B cell (primary cell): ENCODE measurements around the gene WRAP73. TPM values are rescaled to one million over a fixed set of nuclear protein-coding genes. Genes with fewer than 3 reads are reported as not detected.

ENCODE experiments used
- ATAC-seq: fragments of 200-7000 bp; cut with Tn5 transposase; one replicate; pipeline ENCODE4 v1.10.0; 2021; ENCODE audit warnings: low read depth, mild to moderate bottlenecking, moderate number of reproducible peaks, moderate library complexity
- CTCF ChIA-PET: fragments of 350-600 bp; sonication (Branson Sonifier 250); formaldehyde crosslinking; loops from one replicate; lab custom pipeline; 2021; ENCODE audit warnings: antibody characterized with exemption, inconsistent platforms; lab: Charles Lee
- POLR2A ChIA-PET: fragments of 350-600 bp; sonication (Branson Sonifier 250); formaldehyde crosslinking; loops from one replicate; lab custom pipeline; 2021; ENCODE audit warnings: antibody characterized with exemption; lab: Charles Lee
- DNase-seq: peaks from one replicate; pipeline ENCODE4 v3.0.0; 2013
- H2AFZ ChIP-seq: 2 replicates; pipeline ENCODE4 v1.6.1; 2012; ENCODE audit warnings: mild to moderate bottlenecking, low read depth, low read length; ENCODE audit not compliant: insufficient read depth, poor library complexity, severe bottlenecking
- H3K27ac ChIP-seq, 2 donors: 1 replicate in 1 of 2; 2 replicates in 1 of 2; pipeline ENCODE4 v1.5.1; 2012 to 2013; ENCODE audit warnings: low read length in 2 of 2, mild to moderate bottlenecking in 2 of 2, moderate library complexity in 1 of 2
- H3K27me3 ChIP-seq, 4 experiments: fragments of 200-600 bp in 1 of 4; sonication (generic) in 1 of 4; replicated peaks in 1 of 4; 1 replicate in 2 of 4; 2 replicates in 2 of 4; pipeline versions ENCODE4 v1.6.1 to v1.7.0; 2013 to 2016; ENCODE audit warnings: low read length in 3 of 4, mild to moderate bottlenecking in 2 of 4, mixed read lengths in 1 of 4, moderate library complexity in 1 of 4; ENCODE audit not compliant: insufficient read depth in 4 of 4, control insufficient read depth in 3 of 4; ENCODE audit errors: control extremely low read depth in 1 of 4
- H3K36me3 ChIP-seq, 2 experiments: replicated peaks in 1 of 2; 1 replicate in 1 of 2; 2 replicates in 1 of 2; pipeline versions ENCODE4 v1.6.1 to v1.7.1; 2013; ENCODE audit warnings: low read length in 1 of 2; ENCODE audit not compliant: insufficient read depth in 2 of 2, control insufficient read depth in 1 of 2; ENCODE audit errors: control extremely low read depth in 1 of 2, extremely low read depth in 1 of 2
- H3K4me1 ChIP-seq, 2 donors: fragments of 200-600 bp in 1 of 2; sonication (generic) in 1 of 2; 1 replicate in 1 of 2; 2 replicates in 1 of 2; pipeline versions ENCODE4 v1.5.1 to v1.6.1; 2013 to 2017; ENCODE audit warnings: low read length in 2 of 2; ENCODE audit not compliant: control insufficient read depth in 2 of 2, insufficient read depth in 2 of 2
- H3K4me2 ChIP-seq: replicated peaks from 2 replicates; pipeline ENCODE3; 2012; ENCODE audit warnings: mild to moderate bottlenecking, low read depth, low read length; ENCODE audit not compliant: poor library complexity, severe bottlenecking
- H3K4me3 ChIP-seq, 5 experiments: fragments of 200-600 bp in 1 of 5; sonication (generic) in 1 of 5; 1 replicate in 3 of 5; 2 replicates in 2 of 5; pipeline versions ENCODE4 v1.5.1 to v1.7.0; 2011 to 2016; ENCODE audit warnings: low read length in 4 of 5, mild to moderate bottlenecking in 4 of 5, low read depth in 2 of 5, control low read depth in 1 of 5, moderate library complexity in 1 of 5; ENCODE audit not compliant: insufficient read depth in 1 of 5; ENCODE audit errors: control extremely low read depth in 1 of 5, extremely low read depth in 1 of 5
- H3K79me2 ChIP-seq: fragments of 200-600 bp; sonication (generic); one replicate; pipeline ENCODE4 v1.6.0; 2016; ENCODE audit warnings: low read length; ENCODE audit not compliant: control insufficient read depth, insufficient read depth
- H3K9ac ChIP-seq: fragments of 200-600 bp; sonication (generic); 2 replicates; pipeline ENCODE4 v1.6.1; 2017; ENCODE audit warnings: mild to moderate bottlenecking, low read length, moderate library complexity
- H3K9me3 ChIP-seq, 3 donors: one replicate each; pipeline versions ENCODE4 v1.6.1 to v1.7.1; 2013; ENCODE audit warnings: low read length in 2 of 3; ENCODE audit not compliant: control insufficient read depth in 2 of 3, insufficient read depth in 1 of 3; ENCODE audit errors: control extremely low read depth in 1 of 3
- H4K20me1 ChIP-seq: 2 replicates; pipeline ENCODE4 v1.6.0; 2012; ENCODE audit warnings: mild to moderate bottlenecking, low read length; ENCODE audit not compliant: insufficient read depth, control insufficient read depth, poor library complexity, severe bottlenecking
- H3K27ac Mint-ChIP-seq: one replicate; pipeline ENCODE4 v1.8.0; 2021; ENCODE audit warnings: mixed read lengths
- H3K27me3 Mint-ChIP-seq: one replicate; pipeline ENCODE4 v1.8.0; 2021; ENCODE audit warnings: mixed read lengths
- H3K4me1 Mint-ChIP-seq: one replicate; pipeline ENCODE4 v1.8.0; 2021; ENCODE audit warnings: mixed read lengths
- H3K4me3 Mint-ChIP-seq: one replicate; pipeline ENCODE4 v1.8.0; 2021; ENCODE audit warnings: mixed read lengths
- H3K9me3 Mint-ChIP-seq: one replicate; pipeline ENCODE4 v1.8.0; 2022; ENCODE audit warnings: mixed read lengths; ENCODE audit not compliant: insufficient read depth
- EZH2 ChIP-seq: IDR thresholded peaks from 2 replicates; pipeline ENCODE4 v1.6.1; 2012; ENCODE audit warnings: borderline replicate concordance, low read depth, mild to moderate bottlenecking, moderate library complexity, low read length; ENCODE audit not compliant: insufficient read depth, poor library complexity, severe bottlenecking
- WGBS: methylation state at CpG from one replicate; pipeline ENCODE4 v1.1.5; 2013; ENCODE audit warnings: missing lambda C conversion rate; ENCODE audit not compliant: insufficient coverage; 5-methylcytosine and 5-hydroxymethylcytosine counted together
- intact Hi-C: fragments of 100-400 bp; cut with micrococcal nuclease; formaldehyde crosslinking; loops from one replicate; pipeline ENCODE4 v1.10.0; 2022
- polyA plus RNA-seq: library from polyadenylated mRNA; depleted of rRNA; stranded (reverse); fragments of >200 nt; gene quantifications from 2 replicates; pipeline ENCODE4 v1.2.3, GENCODE V29; 2012
- total RNA-seq, 2 donors: library from RNA; stranded (reverse); fragments of 120-200 nt in 1 of 2; gene quantifications; 1 replicate in 1 of 2; 2 replicates in 1 of 2; pipeline versions ENCODE4 v1.2.3 to v1.2.4, GENCODE V29; 2013 to 2022
- TF ChIP-seq, protein P1 (sequence below): fragments of 200-600 bp; IDR thresholded peaks from one replicate; pipeline ENCODE4 v1.8.0; 2022; ENCODE audit warnings: antibody characterized with exemption, mild to moderate bottlenecking

The WRAP73 gene
- total and polyA plus RNA-seq, 2 donors (not counting 1 experiment from before 2014, with no cell fraction given) = 37.1 to 68.5 TPM

GRCh38 chr1:3660704-3661103, 10.8 kb upstream of the WRAP73 start:
- Histone ChIP-seq H3K9me3 (peaks cover 0 to 3% (median 0%) of the 10 kb centered on the region in 3 donors), H3K4me1 (peaks cover 26 to 35% of the 10 kb centered on the region in 2 donors), H3K9ac (no peak overlapping the region), H3K79me2 (no peaks in the 10 kb centered on the region), H2AFZ (no peak overlapping the region), H4K20me1 (no peaks in the 10 kb centered on the region), H3K27ac (no peak overlapping the region), H3K27me3 (peaks cover 0 to 14% (median 6%) of the 10 kb centered on the region in 4 experiments), H3K4me3 (no peak overlapping the region), H3K4me2 (no peak overlapping the region), H3K36me3 (no peaks in the 10 kb centered on the region)
- no peak overlapping the region for H3K4me3 Mint-ChIP-seq
- DNase-seq (no peak), ATAC-seq (no peak)
- H3K27me3 Mint-ChIP-seq = peaks cover 33% of the 10 kb centered on the region
- no peaks in the 10 kb centered on the region for H3K9me3 Mint-ChIP-seq
- peaks cover 31% of the 10 kb centered on the region for H3K4me1 Mint-ChIP-seq
- ChIA-PET POLR2A (no interaction called here), CTCF (interaction anchor here (0.9 to 1.2 kb wide), 2 partner anchors 12 to 35 kb away, joined by 3 read pairs; no protein-coding TSS in a partner anchor)
- intact Hi-C loops = no loop called here
- H3K27ac Mint-ChIP-seq = no peak overlapping the region
- WGBS = no CpG with 5 or more reads among the region's 2 CpGs
- TF ChIP-seq EZH2 = no peak
- TF ChIP-seq, protein P1, sequence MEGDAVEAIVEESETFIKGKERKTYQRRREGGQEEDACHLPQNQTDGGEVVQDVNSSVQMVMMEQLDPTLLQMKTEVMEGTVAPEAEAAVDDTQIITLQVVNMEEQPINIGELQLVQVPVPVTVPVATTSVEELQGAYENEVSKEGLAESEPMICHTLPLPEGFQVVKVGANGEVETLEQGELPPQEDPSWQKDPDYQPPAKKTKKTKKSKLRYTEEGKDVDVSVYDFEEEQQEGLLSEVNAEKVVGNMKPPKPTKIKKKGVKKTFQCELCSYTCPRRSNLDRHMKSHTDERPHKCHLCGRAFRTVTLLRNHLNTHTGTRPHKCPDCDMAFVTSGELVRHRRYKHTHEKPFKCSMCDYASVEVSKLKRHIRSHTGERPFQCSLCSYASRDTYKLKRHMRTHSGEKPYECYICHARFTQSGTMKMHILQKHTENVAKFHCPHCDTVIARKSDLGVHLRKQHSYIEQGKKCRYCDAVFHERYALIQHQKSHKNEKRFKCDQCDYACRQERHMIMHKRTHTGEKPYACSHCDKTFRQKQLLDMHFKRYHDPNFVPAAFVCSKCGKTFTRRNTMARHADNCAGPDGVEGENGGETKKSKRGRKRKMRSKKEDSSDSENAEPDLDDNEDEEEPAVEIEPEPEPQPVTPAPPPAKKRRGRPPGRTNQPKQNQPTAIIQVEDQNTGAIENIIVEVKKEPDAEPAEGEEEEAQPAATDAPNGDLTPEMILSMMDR = no peak

- Histone ChIP-seq H3K27me3 (peaks cover 0 to 19% (median 9%) of the 10 kb centered on the region in 4 experiments), H3K4me3 (no peak overlapping the region), H3K36me3 (no peaks in the 10 kb centered on the region), H3K27ac (no peak overlapping the region), H4K20me1 (no peaks in the 10 kb centered on the region), H3K79me2 (no peaks in the 10 kb centered on the region), H3K4me1 (peaks cover 13 to 21% of the 10 kb centered on the region in 2 donors), H2AFZ (no peak overlapping the region), H3K9me3 (peaks cover 0 to 4% (median 0%) of the 10 kb centered on the region in 3 donors), H3K4me2 (no peak overlapping the region), H3K9ac (no peak overlapping the region)
- ATAC-seq (no peak), DNase-seq (no peak)
- intact Hi-C loops = loop anchor here (10.0 kb wide), 1 partner anchor 246 kb away; the partner anchor contains the start of gene C1orf174
- ChIA-PET CTCF (interaction anchor here (1.0 kb wide), 1 partner anchor 43 kb away, joined by 3 read pairs; no protein-coding TSS in a partner anchor), POLR2A (no interaction called here)
- Mint-ChIP-seq H3K27ac (no peak overlapping the region), H3K27me3 (peaks cover 46% of the 10 kb centered on the region), H3K4me1 (peaks cover 22% of the 10 kb centered on the region), H3K9me3 (no peaks in the 10 kb centered on the region), H3K4me3 (no peak overlapping the region)
- 85% methylated on average over 14 of the region's 15 CpGs for WGBS
- TF ChIP-seq EZH2 = no peak
- TF ChIP-seq, protein P1 = no peak
Measured at GRCh38 chr1:3659093-3659492, 9.2 kb upstream of the WRAP73 start.
